ENCODE results near the gene SBNO1.

The SBNO1 gene

DNA sequence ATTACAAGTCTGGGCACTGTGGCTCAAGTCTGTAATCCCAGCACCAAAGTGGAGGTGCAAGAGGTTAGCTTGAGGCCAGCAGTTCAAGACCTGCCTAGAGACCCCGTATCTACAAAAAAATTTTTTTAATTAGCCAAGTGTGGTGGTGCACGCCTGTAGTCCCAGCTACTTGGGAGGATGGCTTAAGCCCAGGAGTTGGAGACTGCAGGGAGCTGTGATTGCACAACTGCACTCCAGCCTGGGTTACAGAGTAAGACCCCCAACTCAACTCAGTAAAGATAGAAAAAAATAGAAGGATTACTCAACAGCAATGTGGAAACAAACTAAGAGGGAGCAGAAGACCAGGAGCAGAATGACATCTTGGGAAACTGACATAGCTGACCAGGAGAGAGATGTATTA lies 13.3 kb downstream of the SBNO1 start:
- Histone ChIP-seq H3K9me3 (ENCODE audit: control extremely low read depth in 1 of 5, control insufficient read depth in 4 of 5, insufficient read depth in 2 of 5, low read depth in 1 of 5, low read length in 4 of 5) (no peaks in the 10 kb centered on the region), H3K36me3 (ENCODE audit: control insufficient read depth in 4 of 4, insufficient read depth in 4 of 4, low read length in 3 of 4) (peaks cover 6 to 29% (median 13%) of the 10 kb centered on the region in 4 experiments), H3K4me3 (ENCODE audit: control insufficient read depth in 1 of 7, extremely low read depth in 1 of 7, insufficient read depth in 4 of 7, low read depth in 2 of 7, low read length in 6 of 7) (no peak overlapping the region), H3K27ac (ENCODE audit: insufficient read depth in 1 of 2, low read depth in 1 of 2, low read length in 2 of 2, poor library complexity in 1 of 2, severe bottlenecking in 2 of 2) (no peak overlapping the region), H3K27me3 (replicated peaks in 2 of 5; ENCODE audit: control insufficient read depth in 4 of 5, insufficient read depth in 5 of 5, low read length in 4 of 5) (no peaks in the 10 kb centered on the region), H3K4me1 (ENCODE audit: control extremely low read depth in 1 of 4, control insufficient read depth in 4 of 4, insufficient read depth in 4 of 4, low read length in 3 of 4) (peaks cover 0 to 15% (median 2%) of the 10 kb centered on the region in 4 experiments)
- 100% methylated on average over 1 of the region's 2 CpGs for WGBS (ENCODE audit: insufficient coverage)
- no peak for DNase-seq
- ChIA-PET CTCF (interaction anchor here (1.3 to 1.7 kb wide), 2 partner anchors 14 to 15 kb away, joined by 3 to 5 read pairs; no protein-coding TSS in a partner anchor), POLR2A (interaction anchor here (0.6 kb wide), 1 partner anchor 60 kb away, joined by 3 read pairs; no protein-coding TSS in a partner anchor)

DNA sequence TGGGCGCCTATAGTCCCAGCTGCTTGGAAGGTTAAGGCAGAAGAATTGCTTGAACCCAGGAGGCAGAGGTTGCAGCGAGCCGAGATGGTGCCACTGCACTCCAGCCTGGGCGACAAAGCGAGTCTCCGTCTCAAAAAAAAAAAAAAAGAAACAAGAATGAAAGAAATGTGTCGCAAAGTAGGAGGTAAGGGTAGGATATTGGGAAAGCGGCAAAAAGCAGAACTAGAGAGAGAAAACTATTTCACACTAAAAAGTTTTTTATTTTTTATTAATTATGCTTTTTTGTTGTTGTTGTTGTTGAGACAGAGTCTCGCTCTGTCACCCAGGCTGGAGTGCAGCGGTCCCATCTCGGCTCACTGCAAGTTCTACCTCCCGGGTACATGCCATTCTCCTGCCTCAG lies 17.7 kb downstream of the SBNO1 start:
- Histone ChIP-seq H3K4me1 (ENCODE audit: control extremely low read depth in 1 of 4, control insufficient read depth in 4 of 4, insufficient read depth in 4 of 4, low read length in 3 of 4) (no peaks in the 10 kb centered on the region), H3K36me3 (ENCODE audit: control insufficient read depth in 4 of 4, insufficient read depth in 4 of 4, low read length in 3 of 4) (peaks cover 15 to 58% (median 41%) of the 10 kb centered on the region in 4 experiments), H3K27me3 (replicated peaks in 2 of 5; ENCODE audit: control insufficient read depth in 4 of 5, insufficient read depth in 5 of 5, low read length in 4 of 5) (no peaks in the 10 kb centered on the region), H3K4me3 (ENCODE audit: control insufficient read depth in 1 of 7, extremely low read depth in 1 of 7, insufficient read depth in 4 of 7, low read depth in 2 of 7, low read length in 6 of 7) (no peak overlapping the region), H3K27ac (ENCODE audit: insufficient read depth in 1 of 2, low read depth in 1 of 2, low read length in 2 of 2, poor library complexity in 1 of 2, severe bottlenecking in 2 of 2) (no peak overlapping the region), H3K9me3 (ENCODE audit: control extremely low read depth in 1 of 5, control insufficient read depth in 4 of 5, insufficient read depth in 2 of 5, low read depth in 1 of 5, low read length in 4 of 5) (no peaks in the 10 kb centered on the region)
- POLR2A ChIA-PET, result interaction anchor here (0.7 kb wide), 1 partner anchor 30 kb away, joined by 4 read pairs; no protein-coding TSS in a partner anchor
- CTCF ChIA-PET, result no interaction called here
- no peak for DNase-seq
- whole genome bisulfite sequencing (ENCODE audit: insufficient coverage), result 97% methylated on average over 6 of the region's 12 CpGs

DNA sequence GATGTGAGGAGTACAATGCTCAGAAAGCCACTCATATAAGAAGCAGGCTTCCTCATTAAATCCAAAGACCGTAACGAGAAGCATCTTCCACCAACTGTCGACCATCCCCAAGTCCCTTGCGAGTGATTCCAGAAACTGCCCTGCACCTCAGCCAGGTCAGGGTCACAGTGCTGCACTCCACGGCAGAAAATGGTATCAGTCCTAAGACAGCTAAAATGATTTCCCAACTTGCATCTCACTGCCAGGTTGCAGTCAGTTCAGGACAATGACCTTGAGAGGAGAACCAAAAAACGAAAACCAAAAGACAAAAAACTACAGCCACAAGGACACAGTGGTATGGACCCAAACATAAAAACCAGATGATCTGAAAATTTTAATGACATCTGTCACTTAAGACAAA lies 20.6 kb downstream of the SBNO1 start:
- Histone ChIP-seq H3K4me1 (ENCODE audit: control extremely low read depth in 1 of 4, control insufficient read depth in 4 of 4, insufficient read depth in 4 of 4, low read length in 3 of 4) (no peaks in the 10 kb centered on the region), H3K27ac (ENCODE audit: insufficient read depth in 1 of 2, low read depth in 1 of 2, low read length in 2 of 2, poor library complexity in 1 of 2, severe bottlenecking in 2 of 2) (no peak overlapping the region), H3K9me3 (ENCODE audit: control extremely low read depth in 1 of 5, control insufficient read depth in 4 of 5, insufficient read depth in 2 of 5, low read depth in 1 of 5, low read length in 4 of 5) (no peaks in the 10 kb centered on the region), H3K36me3 (ENCODE audit: control insufficient read depth in 4 of 4, insufficient read depth in 4 of 4, low read length in 3 of 4) (peaks cover 23 to 70% (median 49%) of the 10 kb centered on the region in 4 experiments), H3K27me3 (replicated peaks in 2 of 5; ENCODE audit: control insufficient read depth in 4 of 5, insufficient read depth in 5 of 5, low read length in 4 of 5) (no peaks in the 10 kb centered on the region), H3K4me3 (ENCODE audit: control insufficient read depth in 1 of 7, extremely low read depth in 1 of 7, insufficient read depth in 4 of 7, low read depth in 2 of 7, low read length in 6 of 7) (no peak overlapping the region)
- CTCF ChIA-PET, result interaction anchor here (1.2 to 1.3 kb wide), 4 partner anchors 10 to 79 kb away, joined by 3 to 7 read pairs (median 3); no protein-coding TSS in a partner anchor
- POLR2A ChIA-PET, result no interaction called here
- no peak for DNase-seq
- 97% methylated on average over 4 of the region's 6 CpGs for WGBS (ENCODE audit: insufficient coverage)

- Histone ChIP-seq H3K36me3 (ENCODE audit: control insufficient read depth in 4 of 4, insufficient read depth in 4 of 4, low read length in 3 of 4) (peaks cover 25 to 64% (median 54%) of the 10 kb centered on the region in 4 experiments), H3K27me3 (replicated peaks in 2 of 5; ENCODE audit: control insufficient read depth in 4 of 5, insufficient read depth in 5 of 5, low read length in 4 of 5) (no peaks in the 10 kb centered on the region), H3K4me1 (ENCODE audit: control extremely low read depth in 1 of 4, control insufficient read depth in 4 of 4, insufficient read depth in 4 of 4, low read length in 3 of 4) (no peaks in the 10 kb centered on the region), H3K9me3 (ENCODE audit: control extremely low read depth in 1 of 5, control insufficient read depth in 4 of 5, insufficient read depth in 2 of 5, low read depth in 1 of 5, low read length in 4 of 5) (no peaks in the 10 kb centered on the region), H3K27ac (ENCODE audit: insufficient read depth in 1 of 2, low read depth in 1 of 2, low read length in 2 of 2, poor library complexity in 1 of 2, severe bottlenecking in 2 of 2) (no peak overlapping the region), H3K4me3 (ENCODE audit: control insufficient read depth in 1 of 7, extremely low read depth in 1 of 7, insufficient read depth in 4 of 7, low read depth in 2 of 7, low read length in 6 of 7) (no peak overlapping the region)
- DNase-seq, result no peak
- 90% methylated on average over 2 of the region's 5 CpGs for WGBS (ENCODE audit: insufficient coverage)
- POLR2A ChIA-PET, result no interaction called here
- CTCF ChIA-PET, result interaction anchor here (1.5 kb wide), 1 partner anchor 32 kb away, joined by 3 read pairs; no protein-coding TSS in a partner anchor
These were observed 27.6 kb downstream of the SBNO1 start for GRCh38 chr12:123337070-123337469.

GRCh38 chr12:123336530-123336929 lies 28.1 kb downstream of the SBNO1 start:
- Histone ChIP-seq H3K9me3 (ENCODE audit: control extremely low read depth in 1 of 5, control insufficient read depth in 4 of 5, insufficient read depth in 2 of 5, low read depth in 1 of 5, low read length in 4 of 5) (no peaks in the 10 kb centered on the region), H3K4me3 (ENCODE audit: control insufficient read depth in 1 of 7, extremely low read depth in 1 of 7, insufficient read depth in 4 of 7, low read depth in 2 of 7, low read length in 6 of 7) (no peak overlapping the region), H3K27ac (ENCODE audit: insufficient read depth in 1 of 2, low read depth in 1 of 2, low read length in 2 of 2, poor library complexity in 1 of 2, severe bottlenecking in 2 of 2) (no peak overlapping the region), H3K27me3 (replicated peaks in 2 of 5; ENCODE audit: control insufficient read depth in 4 of 5, insufficient read depth in 5 of 5, low read length in 4 of 5) (no peaks in the 10 kb centered on the region), H3K36me3 (ENCODE audit: control insufficient read depth in 4 of 4, insufficient read depth in 4 of 4, low read length in 3 of 4) (peaks cover 25 to 67% (median 53%) of the 10 kb centered on the region in 4 experiments), H3K4me1 (ENCODE audit: control extremely low read depth in 1 of 4, control insufficient read depth in 4 of 4, insufficient read depth in 4 of 4, low read length in 3 of 4) (no peaks in the 10 kb centered on the region)
- CTCF ChIA-PET, result interaction anchor here (1.5 kb wide), 1 partner anchor 31 kb away, joined by 3 read pairs; no protein-coding TSS in a partner anchor
- POLR2A ChIA-PET, result no interaction called here
- WGBS (ENCODE audit: insufficient coverage), result 92% methylated on average over 7 of the region's 8 CpGs
- no peak for DNase-seq

DNA sequence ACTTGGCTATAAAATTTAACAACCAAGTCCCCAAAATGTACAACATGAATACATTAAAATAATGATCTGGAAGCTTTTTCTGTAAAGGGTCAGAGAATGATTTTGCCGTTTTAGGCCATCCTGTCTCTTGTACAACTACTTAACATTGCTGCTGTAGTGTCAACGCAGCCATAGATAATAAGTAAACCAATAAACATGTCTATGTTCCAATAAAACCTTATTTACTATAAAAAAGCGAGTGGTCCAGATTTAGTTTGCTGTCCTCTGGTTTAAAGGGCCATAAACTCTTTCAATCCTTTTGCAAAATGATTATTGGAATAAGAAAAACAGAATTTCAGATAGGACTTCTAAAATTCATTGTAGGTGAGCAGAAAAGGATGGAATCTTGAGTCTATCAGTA lies 29.2 kb downstream of the SBNO1 start:
- Histone ChIP-seq H3K27me3 (replicated peaks in 2 of 5; ENCODE audit: control insufficient read depth in 4 of 5, insufficient read depth in 5 of 5, low read length in 4 of 5) (no peaks in the 10 kb centered on the region), H3K4me1 (ENCODE audit: control extremely low read depth in 1 of 4, control insufficient read depth in 4 of 4, insufficient read depth in 4 of 4, low read length in 3 of 4) (no peaks in the 10 kb centered on the region), H3K27ac (ENCODE audit: insufficient read depth in 1 of 2, low read depth in 1 of 2, low read length in 2 of 2, poor library complexity in 1 of 2, severe bottlenecking in 2 of 2) (no peak overlapping the region), H3K9me3 (ENCODE audit: control extremely low read depth in 1 of 5, control insufficient read depth in 4 of 5, insufficient read depth in 2 of 5, low read depth in 1 of 5, low read length in 4 of 5) (no peaks in the 10 kb centered on the region), H3K36me3 (ENCODE audit: control insufficient read depth in 4 of 4, insufficient read depth in 4 of 4, low read length in 3 of 4) (peaks cover 25 to 70% (median 52%) of the 10 kb centered on the region in 4 experiments), H3K4me3 (ENCODE audit: control insufficient read depth in 1 of 7, extremely low read depth in 1 of 7, insufficient read depth in 4 of 7, low read depth in 2 of 7, low read length in 6 of 7) (no peak overlapping the region)
- ChIA-PET POLR2A (no interaction called here), CTCF (interaction anchor here (1.4 to 1.5 kb wide), 2 partner anchors 14 to 30 kb away, joined by 3 read pairs; no protein-coding TSS in a partner anchor)
- WGBS (ENCODE audit: insufficient coverage), result no CpG with 5 or more reads among the region's 3 CpGs
- DNase-seq, result no peak

DNA sequence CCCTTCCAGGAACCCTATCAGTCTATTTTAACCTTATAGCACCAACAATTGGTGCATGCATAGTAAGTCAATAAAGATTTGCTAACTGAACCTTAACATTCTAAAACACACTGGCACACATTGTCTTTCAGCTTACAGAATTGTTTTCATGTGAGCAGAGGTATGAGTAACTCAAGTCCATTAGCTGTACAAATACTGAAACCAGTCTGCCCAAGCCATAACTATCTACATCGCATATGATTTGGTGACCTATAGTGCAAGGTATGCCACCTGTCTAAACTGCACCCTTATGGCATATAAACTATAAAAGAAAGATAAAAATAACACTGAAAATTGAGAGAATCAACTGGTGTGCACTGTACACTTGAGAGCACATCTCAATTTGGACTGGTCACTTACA lies 34.8 kb downstream of the SBNO1 start:
- H3K9me3 ChIP-seq (ENCODE audit: control extremely low read depth in 1 of 5, control insufficient read depth in 4 of 5, insufficient read depth in 2 of 5, low read depth in 1 of 5, low read length in 4 of 5), result no peaks in the 10 kb centered on the region
- H3K36me3 ChIP-seq (ENCODE audit: control insufficient read depth in 4 of 4, insufficient read depth in 4 of 4, low read length in 3 of 4), result peaks cover 31 to 82% (median 53%) of the 10 kb centered on the region in 4 experiments
- no peaks in the 10 kb centered on the region for H3K4me1 ChIP-seq (ENCODE audit: control extremely low read depth in 1 of 4, control insufficient read depth in 4 of 4, insufficient read depth in 4 of 4, low read length in 3 of 4)
- no peak overlapping the region for H3K27ac ChIP-seq (ENCODE audit: insufficient read depth in 1 of 2, low read depth in 1 of 2, low read length in 2 of 2, poor library complexity in 1 of 2, severe bottlenecking in 2 of 2)
- no CpG with 5 or more reads among the region's 1 CpG for WGBS (ENCODE audit: insufficient coverage)
- ChIA-PET POLR2A (no interaction called here), CTCF (interaction anchor here (0.7 kb wide), 1 partner anchor 15 kb away, joined by 3 read pairs; no protein-coding TSS in a partner anchor)
- no peak overlapping the region for H3K4me3 ChIP-seq (ENCODE audit: control insufficient read depth in 1 of 7, extremely low read depth in 1 of 7, insufficient read depth in 4 of 7, low read depth in 2 of 7, low read length in 6 of 7)
- no peaks in the 10 kb centered on the region for H3K27me3 ChIP-seq (replicated peaks in 2 of 5; ENCODE audit: control insufficient read depth in 4 of 5, insufficient read depth in 5 of 5, low read length in 4 of 5)
- no peak for DNase-seq
